ENCODE results near the gene GALE. TPM values are rescaled to one million over a fixed set of nuclear protein-coding genes. Genes with fewer than 3 reads are reported as not detected.

Gene GALE
- total and polyA plus RNA-seq, 2 of the 13 experiments (the other 11 are each of a cell fraction or from before 2014, with no cell fraction given) = 85.2 to 88.4 TPM

GRCh38 chr1:23777979-23778814 is 22.4 kb downstream of the GALE start, which contains the start of gene PITHD1 (continued):
- TF ChIP-seq SKIL (CRISPR knock-in tag; IDR thresholded peaks at IDR 0.05; ENCODE audit: borderline replicate concordance) (no peak), ZBTB14 (CRISPR knock-in tag; IDR thresholded peaks at IDR 0.05) (no peak; the same call in 1 of the 2 replicates), ZNF543 (CRISPR knock-in tag; IDR thresholded peaks at IDR 0.05) (no peak), FOXA1 (IDR thresholded peaks at IDR 0.05) (no peak), FOXA1 (CRISPR knock-in tag; IDR thresholded peaks at IDR 0.05) (no peak), MBNL3 (CRISPR knock-in tag; conservative IDR thresholded peaks at IDR 0.05) (no peak), SMARCC2 (IDR thresholded peaks at IDR 0.05) (no peak), ZNF644 (CRISPR knock-in tag; IDR thresholded peaks at IDR 0.05; ENCODE audit: low read depth) (no peak), ATF4 (CRISPR knock-in tag; IDR thresholded peaks at IDR 0.05) (peak in 1 of 2 experiments; percentile 37; a peak in 1 of 4 replicates), TBX2 (CRISPR knock-in tag; IDR thresholded peaks at IDR 0.05; ENCODE audit: borderline replicate concordance) (peak; percentile 50), ZNF598 (CRISPR knock-in tag; IDR thresholded peaks at IDR 0.05; ENCODE audit: borderline replicate concordance) (no peak), MBD4 (IDR thresholded peaks at IDR 0.05; ENCODE audit: borderline replicate concordance, low read length) (no peak), ZNF296 (CRISPR knock-in tag; conservative IDR thresholded peaks at IDR 0.05) (no peak), HCFC1 (IDR thresholded peaks at IDR 0.05; ENCODE audit: low read depth, low read length) (no peak), ZNF263 (CRISPR knock-in tag; IDR thresholded peaks at IDR 0.05) (peak; percentile 35), DPF2 (CRISPR knock-in tag; IDR thresholded peaks at IDR 0.05; ENCODE audit: borderline replicate concordance, low read depth) (no peak), SUZ12 (IDR thresholded peaks at IDR 0.05; ENCODE audit: low read depth, low read length) (no peak)
